ENCODE measurements around the gene LACRT. TPM values are rescaled to one million over a fixed set of nuclear protein-coding genes. Genes with fewer than 3 reads are reported as not detected.

The LACRT gene
- total RNA-seq, 1 donor from 2014 or later = not detected

- DNase-seq = no peak
- no peaks in the 10 kb centered on the region for H3K4me1 Mint-ChIP-seq
- H3K9me3 Mint-ChIP-seq = no peaks in the 10 kb centered on the region
- intact Hi-C loops (cut with micrococcal nuclease) = no loop called here
- peaks cover 24% of the 10 kb centered on the region for H3K27me3 Mint-ChIP-seq
- CTCF ChIA-PET = interaction anchor here (1.1 to 3.5 kb wide), 5 partner anchors 9 to 397 kb away, joined by 3 to 16 read pairs (median 4); no protein-coding TSS in a partner anchor
- no peak for TF ChIP-seq CTCF (IDR thresholded peaks at IDR 0.05)
- no peak for ATAC-seq (ENCODE audit: low read depth)
- H3K36me3 Mint-ChIP-seq (ENCODE audit: low read depth) = no peaks in the 10 kb centered on the region
- no peak overlapping the region for H3K27ac Mint-ChIP-seq
- H3K4me3 Mint-ChIP-seq = no peak overlapping the region
- POLR2A ChIA-PET = no interaction called here
Measured at GRCh38 chr12:54596526-54596946, 38.2 kb downstream of the LACRT start.

GRCh38 chr12:54595471-54595870 is 39.2 kb downstream of the LACRT start:
- ATAC-seq (ENCODE audit: low read depth) (no peak), DNase-seq (no peak)
- Mint-ChIP-seq H3K27me3 (peaks cover 33% of the 10 kb centered on the region), H3K27ac (no peak overlapping the region), H3K4me1 (no peaks in the 10 kb centered on the region), H3K36me3 (ENCODE audit: low read depth) (no peaks in the 10 kb centered on the region), H3K9me3 (no peaks in the 10 kb centered on the region), H3K4me3 (no peak overlapping the region)
- ChIA-PET CTCF (interaction anchor here (3.5 kb wide), 1 partner anchor 16 kb away, joined by 16 read pairs; no protein-coding TSS in a partner anchor), POLR2A (no interaction called here)
- no peak for TF ChIP-seq CTCF (IDR thresholded peaks at IDR 0.05)
- intact Hi-C loops (cut with micrococcal nuclease) = no loop called here

GRCh38 chr12:54593725-54594124 is 41.0 kb downstream of the LACRT start:
- intact Hi-C loops (cut with micrococcal nuclease) = no loop called here
- no peak for DNase-seq
- H3K27me3 Mint-ChIP-seq = peaks cover 50% of the 10 kb centered on the region

GRCh38 chr12:54593135-54593534 is 41.6 kb downstream of the LACRT start:
- Mint-ChIP-seq H3K36me3 (ENCODE audit: low read depth) (no peaks in the 10 kb centered on the region), H3K27me3 (peaks cover 51% of the 10 kb centered on the region), H3K4me1 (peaks cover 7% of the 10 kb centered on the region), H3K27ac (no peak overlapping the region), H3K9me3 (no peaks in the 10 kb centered on the region), H3K4me3 (no peak overlapping the region)
- DNase-seq = no peak
- ChIA-PET CTCF (interaction anchor here (1.1 to 1.7 kb wide), 3 partner anchors 9 to 66 kb away, joined by 3 to 7 read pairs (median 6); no protein-coding TSS in a partner anchor), POLR2A (no interaction called here)
- no peak for TF ChIP-seq CTCF (IDR thresholded peaks at IDR 0.05)
- intact Hi-C loops (cut with micrococcal nuclease) = no loop called here
- ATAC-seq (ENCODE audit: low read depth) = no peak

More at GRCh38 chr12:54593725-54594124, 41.0 kb downstream of the LACRT start:
- Mint-ChIP-seq H3K4me3 (no peak overlapping the region), H3K4me1 (peaks cover 6% of the 10 kb centered on the region), H3K9me3 (no peaks in the 10 kb centered on the region), H3K36me3 (ENCODE audit: low read depth) (no peaks in the 10 kb centered on the region), H3K27ac (no peak overlapping the region)
- ATAC-seq (ENCODE audit: low read depth) = no peak
- ChIA-PET POLR2A (no interaction called here), CTCF (interaction anchor here (1.1 to 1.7 kb wide), 3 partner anchors 8 to 67 kb away, joined by 3 to 7 read pairs (median 6); no protein-coding TSS in a partner anchor)
- no peak for TF ChIP-seq CTCF (IDR thresholded peaks at IDR 0.05)

- ChIA-PET POLR2A (no interaction called here), CTCF (interaction anchor here (1.3 to 1.7 kb wide), 2 partner anchors 10 to 12 kb away, joined by 6 to 7 read pairs; no protein-coding TSS in a partner anchor)
- DNase-seq (no peak), ATAC-seq (ENCODE audit: low read depth) (no peak)
- Mint-ChIP-seq H3K27me3 (peaks cover 57% of the 10 kb centered on the region), H3K4me3 (no peak overlapping the region), H3K9me3 (no peaks in the 10 kb centered on the region), H3K36me3 (ENCODE audit: low read depth) (no peaks in the 10 kb centered on the region), H3K4me1 (peaks cover 7% of the 10 kb centered on the region), H3K27ac (no peak overlapping the region)
- TF ChIP-seq CTCF (IDR thresholded peaks at IDR 0.05) = no peak
- intact Hi-C loops (cut with micrococcal nuclease) = no loop called here
Measured at GRCh38 chr12:54592316-54592715, 42.4 kb downstream of the LACRT start.
